GM19328 (cell line): ENCODE measurements around the gene TOR3A.
"Not testable (repeated sequence)": the region's sequence is repeated elsewhere in the genome, so short reads cannot be mapped to it uniquely, and the experiment has no call there.

Experiments used
- ATAC-seq: cut with Tn5 transposase; IDR thresholded peaks from one replicate; pipeline ENCODE4 v1.9.1; 2021; ENCODE audit warnings: mild to moderate bottlenecking, moderate library complexity; ENCODE audit not compliant: unreplicated experiment

TOR3A gene

GRCh38 chr1:179081687-179082332, at the start of gene TOR3A:
TOR3A (plus strand) TSS chr1:179082070; CDS start chr1:179082129, 59 bp downstream.
- ATAC-seq = peak; percentile 85

- ATAC-seq = peak; percentile 71
Observed at GRCh38 chr1:179034720-179035119, 47.1 kb upstream of the TOR3A start.

GRCh38 chr1:179036844-179037465, 44.9 kb upstream of the TOR3A start:
- ATAC-seq = no peak

- ATAC-seq = no peak
Observed at GRCh38 chr1:179038528-179039281, 43.2 kb upstream of the TOR3A start.

- not testable (repeated sequence) for ATAC-seq
Observed at GRCh38 chr1:179039502-179040174, 42.2 kb upstream of the TOR3A start.

GRCh38 chr1:179040175-179040551, 41.7 kb upstream of the TOR3A start:
- ATAC-seq = not testable (repeated sequence)

GRCh38 chr1:179042087-179042486, 39.8 kb upstream of the TOR3A start:
- ATAC-seq = no peak

- no peak for ATAC-seq
Observed at GRCh38 chr1:179042700-179043099, 39.2 kb upstream of the TOR3A start.

- ATAC-seq = no peak
Observed at GRCh38 chr1:179043266-179043665, 38.6 kb upstream of the TOR3A start.

- ATAC-seq = no peak
Observed at GRCh38 chr1:179043907-179044306, 38.0 kb upstream of the TOR3A start.

GRCh38 chr1:179046808-179047635, 34.8 kb upstream of the TOR3A start:
- ATAC-seq = no peak

GRCh38 chr1:179047636-179047997, 34.3 kb upstream of the TOR3A start:
- no peak for ATAC-seq

GRCh38 chr1:179048339-179049124, 33.3 kb upstream of the TOR3A start:
- no peak for ATAC-seq

GRCh38 chr1:179052776-179053175, 29.1 kb upstream of the TOR3A start:
- no peak for ATAC-seq

- no peak for ATAC-seq
Observed at GRCh38 chr1:179053486-179053885, 28.4 kb upstream of the TOR3A start.

- ATAC-seq = no peak
Observed at GRCh38 chr1:179055937-179056336, 25.9 kb upstream of the TOR3A start.

- ATAC-seq = no peak
Observed at GRCh38 chr1:179058487-179059483, 23.1 kb upstream of the TOR3A start.

GRCh38 chr1:179061360-179062282, 20.2 kb upstream of the TOR3A start:
- ATAC-seq = no peak
